ENCODE data around the gene NOTUM. TPM values are rescaled to one million over a fixed set of nuclear protein-coding genes. Genes with fewer than 3 reads are reported as not detected.

The NOTUM gene
- total and polyA plus RNA-seq, 2 of the 4 experiments (the other 2 are of a cell fraction) = 0.05 TPM; not detected in 1

DNA sequence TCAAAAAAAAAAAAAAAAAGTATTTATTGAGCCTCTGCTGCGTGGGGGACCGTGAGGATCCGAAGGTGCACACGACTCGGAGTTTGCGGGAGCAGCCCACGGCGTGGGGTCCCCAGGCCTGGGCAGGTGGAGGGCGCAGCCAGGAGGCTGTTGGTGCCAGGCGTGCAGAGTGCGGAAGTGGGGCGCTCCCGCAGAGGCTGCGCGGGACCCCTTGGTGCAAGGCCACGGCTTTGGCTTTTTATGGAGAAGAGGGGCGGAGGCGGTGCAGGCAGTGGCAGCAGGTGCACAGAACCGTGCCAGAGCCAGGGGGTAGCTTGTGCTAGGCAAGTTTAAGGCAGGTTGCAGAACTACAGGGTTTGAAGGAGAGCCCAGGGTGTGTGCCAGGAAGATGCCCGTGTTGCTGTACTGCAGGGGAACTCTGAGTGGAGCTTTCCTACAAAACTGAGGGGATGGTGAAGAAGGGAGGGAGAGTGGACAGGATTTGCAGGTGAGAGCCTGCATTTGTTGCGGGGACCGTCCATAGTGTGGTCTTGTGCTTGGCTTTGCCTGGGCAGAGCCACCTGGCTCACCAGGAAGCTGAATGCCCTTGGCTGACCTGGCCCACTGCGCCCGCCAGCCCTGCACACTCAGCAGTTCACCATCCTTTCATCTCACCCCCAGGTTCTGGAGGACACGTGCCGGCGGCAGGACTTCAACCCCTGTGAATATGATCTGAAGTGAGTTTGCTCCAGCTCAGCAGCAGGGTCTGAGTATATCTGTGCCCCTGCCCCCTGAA, 17.7 kb upstream of the NOTUM start:
- Histone ChIP-seq H4K91ac (ENCODE audit: insufficient read depth, low read depth, low read length) (no peak overlapping the region), H2AFZ (replicated peaks; ENCODE audit: low read length, poor library complexity) (peak overlapping the region; percentile 17), H3K56ac (ENCODE audit: extremely low read depth, insufficient read depth, low read length) (no peak overlapping the region), H3K4me1 (ENCODE audit: control insufficient read depth, insufficient read depth, low read length) (peaks cover 3% of the 10 kb centered on the region), H3K9me3 (ENCODE audit: control insufficient read depth, insufficient read depth, low read length) (no peaks in the 10 kb centered on the region), H3K79me1 (ENCODE audit: low read depth in 1 of 2, low read length in 2 of 2) (peaks cover 10 to 25% of the 10 kb centered on the region in 2 experiments; a peak in 3 of 4 replicates), H3K4ac (ENCODE audit: low read depth, low read length) (peak overlapping the region; percentile 12; the same call in 1 of the 2 replicates), H3K36me3 (ENCODE audit: control insufficient read depth, insufficient read depth, low read length) (peaks cover 6% of the 10 kb centered on the region; the same call in 1 of the 2 replicates), H3K23ac (ENCODE audit: low read depth, low read length) (0 out of 2 replicates have a peak overlapping the region, but pooled peaks have one; percentile 24), H2BK20ac (ENCODE audit: low read depth, low read length) (no peak overlapping the region), H2BK120ac (ENCODE audit: low read depth, low read length) (no peak overlapping the region), H4K20me1 (ENCODE audit: insufficient read depth, low read length) (no peaks in the 10 kb centered on the region), H3K14ac (replicated peaks; ENCODE audit: low read depth, low read length) (0 out of 2 replicates have a peak overlapping the region, but pooled peaks have one; percentile 5), H2AK5ac (ENCODE audit: low read depth, low read length) (peak overlapping the region; percentile 33; the same call in 1 of the 2 replicates), H3K4me3 (ENCODE audit: insufficient read depth, low read depth, low read length) (no peak overlapping the region), H2BK15ac (ENCODE audit: low read depth, low read length) (no peak overlapping the region), H3K18ac (ENCODE audit: low read depth, low read length) (no peak overlapping the region), H2BK5ac (ENCODE audit: low read depth, low read length, poor library complexity, severe bottlenecking) (no peak overlapping the region), H4K8ac (ENCODE audit: low read depth in 2 of 2, low read length in 2 of 2) (peak overlapping the region in 1 of 2 experiments; percentile 15; a peak in 2 of 4 replicates), H3K4me2 (ENCODE audit: low read depth, low read length) (no peak overlapping the region; the same call in 1 of the 2 replicates), H2AK9ac (replicated peaks; ENCODE audit: low read depth, low read length, poor library complexity) (peak overlapping the region; percentile 93), H3K9ac (ENCODE audit: low read depth, low read length) (no peak overlapping the region), H4K5ac (ENCODE audit: low read depth, low read length) (no peak overlapping the region), H3K27me3 (ENCODE audit: control insufficient read depth, insufficient read depth, low read length) (no peaks in the 10 kb centered on the region), H3K9me1 (ENCODE audit: insufficient read depth, low read length) (peaks cover 13% of the 10 kb centered on the region), H3K27ac (ENCODE audit: insufficient read depth, low read length) (no peak overlapping the region)
- ChIA-PET CTCF (no interaction called here), POLR2A (ENCODE audit: unreplicated experiment) (no interaction called here)
- no peak for TF ChIP-seq MAFK (IDR thresholded peaks at IDR 0.05; ENCODE audit: low read depth, low read length)
- no peak for TF ChIP-seq RCOR1 (IDR thresholded peaks at IDR 0.05; ENCODE audit: insufficient replicate concordance, low read length)
- no peak for TF ChIP-seq CEBPB (IDR thresholded peaks at IDR 0.05; ENCODE audit: low read depth, low read length)
- TF ChIP-seq, protein P1, sequence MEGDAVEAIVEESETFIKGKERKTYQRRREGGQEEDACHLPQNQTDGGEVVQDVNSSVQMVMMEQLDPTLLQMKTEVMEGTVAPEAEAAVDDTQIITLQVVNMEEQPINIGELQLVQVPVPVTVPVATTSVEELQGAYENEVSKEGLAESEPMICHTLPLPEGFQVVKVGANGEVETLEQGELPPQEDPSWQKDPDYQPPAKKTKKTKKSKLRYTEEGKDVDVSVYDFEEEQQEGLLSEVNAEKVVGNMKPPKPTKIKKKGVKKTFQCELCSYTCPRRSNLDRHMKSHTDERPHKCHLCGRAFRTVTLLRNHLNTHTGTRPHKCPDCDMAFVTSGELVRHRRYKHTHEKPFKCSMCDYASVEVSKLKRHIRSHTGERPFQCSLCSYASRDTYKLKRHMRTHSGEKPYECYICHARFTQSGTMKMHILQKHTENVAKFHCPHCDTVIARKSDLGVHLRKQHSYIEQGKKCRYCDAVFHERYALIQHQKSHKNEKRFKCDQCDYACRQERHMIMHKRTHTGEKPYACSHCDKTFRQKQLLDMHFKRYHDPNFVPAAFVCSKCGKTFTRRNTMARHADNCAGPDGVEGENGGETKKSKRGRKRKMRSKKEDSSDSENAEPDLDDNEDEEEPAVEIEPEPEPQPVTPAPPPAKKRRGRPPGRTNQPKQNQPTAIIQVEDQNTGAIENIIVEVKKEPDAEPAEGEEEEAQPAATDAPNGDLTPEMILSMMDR (conservative IDR thresholded peaks at IDR 0.05; ENCODE audit: low read depth, low read length) = no peak
- TF ChIP-seq MAZ (IDR thresholded peaks at IDR 0.05; ENCODE audit: borderline replicate concordance, low read depth, low read length) = no peak
- no peak for TF ChIP-seq RFX5 (IDR thresholded peaks at IDR 0.05; ENCODE audit: low read depth, low read length)
- no peak for TF ChIP-seq POLR2A (IDR thresholded peaks at IDR 0.05; ENCODE audit: low read depth, low read length)
- TF ChIP-seq FOS (IDR thresholded peaks at IDR 0.05; ENCODE audit: low read depth, low read length) = no peak
- TF ChIP-seq USF2 (IDR thresholded peaks at IDR 0.05; ENCODE audit: low read depth, low read length) = no peak
- no peak for TF ChIP-seq CHD1 (IDR thresholded peaks at IDR 0.05; ENCODE audit: low read depth, low read length)
- TF ChIP-seq NFE2L2 (IDR thresholded peaks at IDR 0.05; ENCODE audit: low read depth, low read length) = no peak
- no peak for TF ChIP-seq ELK1 (IDR thresholded peaks at IDR 0.05; ENCODE audit: borderline replicate concordance, low read depth, low read length)
- dilution Hi-C loops (cut with HindIII; ENCODE audit: low sequenced_read_pairs, unreplicated experiment) = no loop called here
- ATAC-seq (ENCODE audit: low read depth) = no peak
- no peak for DNase-seq
- in situ Hi-C loops (cut with MboI; ENCODE audit: low sequenced_read_pairs) = no loop called here
- no TSS peak for BruUV-seq (replicated peaks)
- intact Hi-C loops (cut with micrococcal nuclease) = loop anchor here (1.0 kb wide), 1 partner anchor 13 kb away; no protein-coding TSS in a partner anchor
- 91% methylated on average over 21 of the region's 27 CpGs; no CpG with 5 or more reads in 1 of the 2 experiments for WGBS, 2 experiments (ENCODE audit: extremely low coverage in 2 of 2, insufficient read length in 1 of 2)
